K562 (cell line): ENCODE data around the gene MBD3L4. TPM values are rescaled to one million over a fixed set of nuclear protein-coding genes. Genes with fewer than 3 reads are reported as not detected.

Source experiments
- ARHGAP35 ChIP-seq: fragments of 450-650 bp; IDR thresholded peaks from 2 replicates; pipeline ENCODE4 v1.6.1; 2018; ENCODE audit not compliant: partially characterized antibody
- ARID3B ChIP-seq: fragments of 250-450 bp; sonication (Bioruptor Pico); IDR thresholded peaks from 2 replicates; pipeline ENCODE4 v1.4.0; 2020; ENCODE audit warnings: borderline replicate concordance
- ATF4 ChIP-seq: fragments of 450-650 bp; formaldehyde crosslinking; IDR thresholded peaks from 2 replicates; pipeline ENCODE4 v1.4.0; 2022; ENCODE audit warnings: mild to moderate bottlenecking, moderate library complexity
- BHLHE40 ChIP-seq: IDR thresholded peaks from 2 replicates; pipeline ENCODE4 v1.6.1; 2011; ENCODE audit warnings: low read length, improper control_type of control experiment
- BRCA1 ChIP-seq, 2 experiments: fragments of 450-650 bp in 1 of 2; sonication (generic) in 1 of 2; formaldehyde crosslinking in 1 of 2; IDR thresholded peaks; 2 replicates each; pipeline versions ENCODE4 v1.5.0 to v1.6.1; 2017 to 2020; ENCODE audit warnings: mild to moderate bottlenecking in 1 of 2, missing genetic modification reagents in 1 of 2
- CBX1 ChIP-seq: sonication (generic); IDR thresholded peaks from 2 replicates; pipeline ENCODE4 v1.6.1; 2016; ENCODE audit warnings: antibody characterized with exemption, low read depth, mild to moderate bottlenecking
- ESRRA ChIP-seq: fragments of 450-650 bp; IDR thresholded peaks from 2 replicates; pipeline ENCODE4 v1.6.1; 2014; ENCODE audit warnings: low read depth, mild to moderate bottlenecking, moderate library complexity, borderline replicate concordance
- ETV5 ChIP-seq: sonication (generic); formaldehyde crosslinking; IDR thresholded peaks from 2 replicates; pipeline ENCODE4 v1.4.0; 2020; ENCODE audit warnings: low read depth, mild to moderate bottlenecking, missing genetic modification reagents
- FOXM1 ChIP-seq, 2 experiments: fragments of 450-650 bp in 1 of 2; sonication (generic) in 1 of 2; formaldehyde crosslinking in 1 of 2; IDR thresholded peaks; 2 replicates each; pipeline versions ENCODE4 v1.6.1 to v1.9.0; 2017 to 2022; ENCODE audit warnings: low read depth in 2 of 2, mild to moderate bottlenecking in 2 of 2, missing genetic modification reagents in 1 of 2, moderate library complexity in 1 of 2
- IFI16 ChIP-seq: fragments of 250-450 bp; sonication (Bioruptor Pico); IDR thresholded peaks from 2 replicates; pipeline ENCODE4 v2.1.2; 2022; ENCODE audit warnings: mild to moderate bottlenecking, inconsistent platforms
- MXI1 ChIP-seq: IDR thresholded peaks from 2 replicates; pipeline ENCODE4 v1.6.1; 2011; ENCODE audit warnings: low read depth, mild to moderate bottlenecking, improper control_type of control experiment, low read length
- NFE2 ChIP-seq: IDR thresholded peaks from 2 replicates; pipeline ENCODE4 v1.6.1; 2014; ENCODE audit warnings: antibody characterized with exemption, low read depth
- NR2F6 ChIP-seq: fragments of 450-650 bp; formaldehyde crosslinking; IDR thresholded peaks from 2 replicates; pipeline ENCODE4 v1.4.0; 2020; ENCODE audit warnings: mild to moderate bottlenecking
- PCBP1 ChIP-seq: fragments of 200-400 bp; formaldehyde crosslinking; IDR thresholded peaks from 2 replicates; pipeline ENCODE4 v1.6.1; 2018; ENCODE audit warnings: mild to moderate bottlenecking, low read depth, low read length; ENCODE audit not compliant: poor library complexity, severe bottlenecking
- POLR3A ChIP-seq: IDR thresholded peaks from 2 replicates; pipeline ENCODE4 v1.6.1; 2011; ENCODE audit warnings: borderline replicate concordance, mild to moderate bottlenecking, moderate library complexity; ENCODE audit not compliant: insufficient read length, insufficient read depth; ENCODE audit errors: extremely low read depth
- SIRT6 ChIP-seq: IDR thresholded peaks from one replicate; pipeline ENCODE4 v1.6.1; 2012; ENCODE audit warnings: low read depth, mild to moderate bottlenecking, control low read depth, inconsistent platforms, low read length, moderate library complexity
- SLC30A9 ChIP-seq: fragments of 250-450 bp; sonication (Bioruptor Pico); IDR thresholded peaks from 2 replicates; pipeline ENCODE4 v1.8.0; 2022; ENCODE audit warnings: mild to moderate bottlenecking, moderate library complexity
- TAF15 ChIP-seq: fragments of 200-400 bp; formaldehyde crosslinking; IDR thresholded peaks from 2 replicates; pipeline ENCODE4 v1.6.1; 2017; ENCODE audit warnings: mild to moderate bottlenecking, low read depth, low read length, moderate library complexity
- TRIM24 ChIP-seq, 2 experiments: fragments of 450-650 bp; IDR thresholded peaks; 2 replicates each; pipeline ENCODE4 v1.6.1; 2016
- ZEB2 ChIP-seq: fragments of 450-650 bp; IDR thresholded peaks from 2 replicates; pipeline ENCODE4 v1.6.1; 2016
- ZNF143 ChIP-seq: sonication (generic); formaldehyde crosslinking; IDR thresholded peaks from 2 replicates; pipeline ENCODE4 v1.9.0; 2022; ENCODE audit warnings: mild to moderate bottlenecking, missing genetic modification reagents
- ZNF717 ChIP-seq: fragments of 250-450 bp; sonication (Bioruptor Pico); IDR thresholded peaks from 2 replicates; pipeline ENCODE4 v1.5.0; 2021
- polyA plus RNA-seq, 8 experiments: library from polyadenylated mRNA; depleted of rRNA in 4 of 8; stranded (reverse) in 5 of 8; unstranded in 3 of 8; fragments of >200 nt; fragmentation: Nextera tagmentation in 2 of 8; fragmentation: Illumina TruSeq in 1 of 8; extraction: Ambion mirVana in 2 of 8; extraction: Trizol in 1 of 8; gene quantifications; 2 replicates each; pipeline versions ENCODE4 v1.2.1 to v1.2.3, GENCODE V29; 2011 to 2014; ENCODE audit warnings: inconsistent platforms in 1 of 8, missing spikeins in 1 of 8
- total RNA-seq, 7 experiments: library from RNA; depleted of rRNA in 6 of 7; stranded (reverse); fragments of >200 nt in 6 of 7; fragmentation: Illumina TruSeq in 2 of 7; extraction: Trizol in 2 of 7; gene quantifications; 2 replicates each; pipeline versions ENCODE4 v1.2.1 to v1.2.3, GENCODE V29; 2011 to 2021; ENCODE audit warnings: low replicate concordance in 1 of 7
- TF ChIP-seq, protein P1 (sequence below): sonication (generic); formaldehyde crosslinking; IDR thresholded peaks from 2 replicates; pipeline ENCODE4 v1.8.0; 2022; ENCODE audit warnings: mild to moderate bottlenecking, missing genetic modification reagents
- TF ChIP-seq, protein P2 (sequence below): sonication (generic); formaldehyde crosslinking; IDR thresholded peaks from 2 replicates; pipeline ENCODE4 v1.8.1; 2022; ENCODE audit warnings: missing genetic modification reagents

MBD3L4 gene
- total and polyA plus RNA-seq, 9 of the 15 experiments (the other 6 are each of a cell fraction or from before 2014, with no cell fraction given): not detected

- TF ChIP-seq CBX1: peak; percentile 70; the same call in 1 of the 2 replicates
- TF ChIP-seq SIRT6: no peak
- peak; percentile 36; the same call in 1 of the 2 replicates for TF ChIP-seq ZEB2
- TF ChIP-seq, protein P1, sequence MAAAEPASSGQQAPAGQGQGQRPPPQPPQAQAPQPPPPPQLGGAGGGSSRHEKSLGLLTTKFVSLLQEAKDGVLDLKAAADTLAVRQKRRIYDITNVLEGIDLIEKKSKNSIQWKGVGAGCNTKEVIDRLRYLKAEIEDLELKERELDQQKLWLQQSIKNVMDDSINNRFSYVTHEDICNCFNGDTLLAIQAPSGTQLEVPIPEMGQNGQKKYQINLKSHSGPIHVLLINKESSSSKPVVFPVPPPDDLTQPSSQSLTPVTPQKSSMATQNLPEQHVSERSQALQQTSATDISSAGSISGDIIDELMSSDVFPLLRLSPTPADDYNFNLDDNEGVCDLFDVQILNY (CRISPR knock-in tag): no peak
- 0 out of 2 replicates have a peak, but pooled peaks have one; percentile 60 for TF ChIP-seq MXI1
- TF ChIP-seq PCBP1: peak; percentile 75
- no peak for TF ChIP-seq ZNF717
- TF ChIP-seq BHLHE40: no peak
- peak; percentile 71 for TF ChIP-seq ETV5 (CRISPR knock-in tag)
- no peak for TF ChIP-seq ARID3B
- TF ChIP-seq TAF15: no peak
- no peak for TF ChIP-seq SLC30A9 (CRISPR knock-in tag)
- TF ChIP-seq POLR3A: no peak
- no peak for TF ChIP-seq BRCA1 (IDR thresholded peaks at IDR 0.05)
- no peak for TF ChIP-seq BRCA1 (CRISPR knock-in tag; IDR thresholded peaks at IDR 0.05)
- peak in 1 of 2 experiments; percentile 79; a peak in 2 of 4 replicates for TF ChIP-seq TRIM24 (IDR thresholded peaks at IDR 0.05)
- TF ChIP-seq ARHGAP35: no peak
- TF ChIP-seq ZNF143 (CRISPR knock-in tag): no peak
- TF ChIP-seq FOXM1 (IDR thresholded peaks at IDR 0.05; ENCODE audit: low read depth): no peak
- TF ChIP-seq FOXM1 (CRISPR knock-in tag; IDR thresholded peaks at IDR 0.05; ENCODE audit: low read depth): no peak
- no peak for TF ChIP-seq IFI16
- no peak for TF ChIP-seq NFE2
- TF ChIP-seq, protein P2, sequence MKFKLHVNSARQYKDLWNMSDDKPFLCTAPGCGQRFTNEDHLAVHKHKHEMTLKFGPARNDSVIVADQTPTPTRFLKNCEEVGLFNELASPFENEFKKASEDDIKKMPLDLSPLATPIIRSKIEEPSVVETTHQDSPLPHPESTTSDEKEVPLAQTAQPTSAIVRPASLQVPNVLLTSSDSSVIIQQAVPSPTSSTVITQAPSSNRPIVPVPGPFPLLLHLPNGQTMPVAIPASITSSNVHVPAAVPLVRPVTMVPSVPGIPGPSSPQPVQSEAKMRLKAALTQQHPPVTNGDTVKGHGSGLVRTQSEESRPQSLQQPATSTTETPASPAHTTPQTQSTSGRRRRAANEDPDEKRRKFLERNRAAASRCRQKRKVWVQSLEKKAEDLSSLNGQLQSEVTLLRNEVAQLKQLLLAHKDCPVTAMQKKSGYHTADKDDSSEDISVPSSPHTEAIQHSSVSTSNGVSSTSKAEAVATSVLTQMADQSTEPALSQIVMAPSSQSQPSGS (CRISPR knock-in tag): no peak
- no peak for TF ChIP-seq ATF4
- no peak for TF ChIP-seq NR2F6 (CRISPR knock-in tag)
- peak; percentile 67; the same call in 1 of the 2 replicates for TF ChIP-seq ESRRA
These were observed 29.3 kb upstream of the MBD3L4 start, which contains the start of gene ZNF557 (continued) for GRCh38 chr19:7069042-7069903.
